Hematopoietic multipotent progenitor cell treated with erythropoietin and hydrocortisone succinate and interleukin-3 and kit ligand, for 17 days (in vitro differentiated cells): ENCODE measurements around the gene LMX1B.

ENCODE experiments used
- DNase-seq: peaks from one replicate; pipeline ENCODE4 v3.0.0-alpha.2; 2015; ENCODE audit warnings: low spot score

LMX1B gene

GRCh38 chr9:126617823-126618165 lies 4.1 kb downstream of the LMX1B start:
- DNase-seq, result no peak

- no peak for DNase-seq
Observed at GRCh38 chr9:126618190-126618584, 4.5 kb downstream of the LMX1B start.

GRCh38 chr9:126618585-126619360 lies 5.0 kb downstream of the LMX1B start:
- DNase-seq, result no peak

- no peak for DNase-seq
Observed at GRCh38 chr9:126619361-126620135, 5.8 kb downstream of the LMX1B start.

- DNase-seq, result no peak
Observed at GRCh38 chr9:126620478-126620877, 6.8 kb downstream of the LMX1B start.

- no peak for DNase-seq
Observed at GRCh38 chr9:126621061-126621918, 7.6 kb downstream of the LMX1B start.

GRCh38 chr9:126621919-126622735 lies 8.4 kb downstream of the LMX1B start:
- DNase-seq, result no peak

GRCh38 chr9:126623314-126623666 lies 9.6 kb downstream of the LMX1B start:
- DNase-seq, result no peak

- no peak for DNase-seq
Observed at GRCh38 chr9:126623667-126624478, 10.1 kb downstream of the LMX1B start.

GRCh38 chr9:126624479-126624826 lies 10.7 kb downstream of the LMX1B start:
- no peak for DNase-seq

- no peak for DNase-seq
Observed at GRCh38 chr9:126624912-126625311, 11.2 kb downstream of the LMX1B start.

GRCh38 chr9:126625329-126626126 lies 11.8 kb downstream of the LMX1B start:
- DNase-seq, result no peak

GRCh38 chr9:126626127-126626925 lies 12.6 kb downstream of the LMX1B start:
- no peak for DNase-seq

- no peak for DNase-seq
Observed at GRCh38 chr9:126626926-126627233, 13.2 kb downstream of the LMX1B start.

GRCh38 chr9:126628146-126628545 lies 14.4 kb downstream of the LMX1B start:
- DNase-seq, result no peak

GRCh38 chr9:126628969-126629674 lies 15.4 kb downstream of the LMX1B start:
- no peak for DNase-seq

GRCh38 chr9:126630458-126631237 lies 16.9 kb downstream of the LMX1B start:
- DNase-seq, result no peak

GRCh38 chr9:126631254-126631653 lies 17.5 kb downstream of the LMX1B start:
- DNase-seq, result no peak
